PFSK-1 (cell line): Measurements from ENCODE around the gene TRAM1L1.

Experiments
- FOXP2 ChIP-seq: optimal IDR thresholded peaks from 2 replicates; pipeline ENCODE3; 2011; ENCODE audit warnings: borderline replicate concordance, control low read depth, inconsistent platforms; ENCODE audit not compliant: insufficient read depth; ENCODE audit errors: extremely low read length, extremely low read depth
- POLR2AphosphoS5 ChIP-seq: IDR thresholded peaks from 2 replicates; pipeline ENCODE4 v1.6.1; 2012; ENCODE audit warnings: low read depth, mild to moderate bottlenecking, control low read depth, low read length, moderate library complexity
- SIN3A ChIP-seq: IDR thresholded peaks from 2 replicates; pipeline ENCODE4 v1.6.1; 2012; ENCODE audit warnings: mild to moderate bottlenecking, low read length, moderate library complexity, borderline replicate concordance; ENCODE audit not compliant: insufficient read depth

- TF ChIP-seq SIN3A: no peak
- TF ChIP-seq POLR2AphosphoS5: no peak
- TF ChIP-seq FOXP2: no peak
These were observed 17.3 kb downstream of the TRAM1L1 start for GRCh38 chr4:117068120-117068519.
